HepG2 (cell line): Measurements from ENCODE around the gene PLB1. TPM values are rescaled to one million over a fixed set of nuclear protein-coding genes. Genes with fewer than 3 reads are reported as not detected.
A peak's percentile ranks its signal among the peaks of the same experiment; 100 is the strongest.

Experiments used
- BCL6 ChIP-seq: IDR thresholded peaks from 2 replicates; pipeline ENCODE4 v1.6.1; 2016; ENCODE audit warnings: missing genetic modification reagents, missing compliant biosample characterization
- GATAD1 ChIP-seq: IDR thresholded peaks from 2 replicates; pipeline ENCODE4 v1.6.1; 2016; ENCODE audit warnings: missing genetic modification reagents, missing compliant biosample characterization
- HNF1A ChIP-seq, 2 experiments: sonication (generic) in 1 of 2; formaldehyde crosslinking in 1 of 2; IDR thresholded peaks; 2 replicates each; pipeline versions ENCODE4 v1.4.0 to v1.6.1; 2016 to 2020; ENCODE audit warnings: borderline replicate concordance in 1 of 2, low read depth in 1 of 2, mild to moderate bottlenecking in 1 of 2, missing genetic modification reagents in 1 of 2
- JDP2 ChIP-seq: sonication (generic); formaldehyde crosslinking; IDR thresholded peaks from 2 replicates; pipeline ENCODE4 v1.8.1; 2022; ENCODE audit warnings: missing genetic modification reagents, borderline replicate concordance
- PBX2 ChIP-seq: IDR thresholded peaks from 2 replicates; pipeline ENCODE4 v1.6.1; 2016; ENCODE audit warnings: control low read depth
- PRDM10 ChIP-seq: sonication (generic); formaldehyde crosslinking; IDR thresholded peaks from 2 replicates; pipeline ENCODE4 v1.4.0; 2020; ENCODE audit warnings: low read depth, missing genetic modification reagents
- REST ChIP-seq, 2 experiments: IDR thresholded peaks; 2 replicates each; pipeline ENCODE4 v1.6.1; 2011 to 2012; ENCODE audit warnings: low read length in 2 of 2, borderline replicate concordance in 1 of 2, low read depth in 1 of 2, mild to moderate bottlenecking in 1 of 2, moderate library complexity in 1 of 2
- ZGPAT ChIP-seq: IDR thresholded peaks from 2 replicates; pipeline ENCODE4 v1.6.1; 2016; ENCODE audit warnings: mild to moderate bottlenecking
- ZNF674 ChIP-seq: sonication (generic); formaldehyde crosslinking; IDR thresholded peaks from 2 replicates; pipeline ENCODE4 v1.5.0; 2020; ENCODE audit warnings: low read depth, mild to moderate bottlenecking, missing genetic modification reagents
- ZNF691 ChIP-seq: sonication (generic); formaldehyde crosslinking; IDR thresholded peaks from 2 replicates; pipeline ENCODE4 v1.4.0; 2020; ENCODE audit warnings: missing genetic modification reagents, low read depth, mild to moderate bottlenecking, borderline replicate concordance
- polyA plus RNA-seq, 8 experiments: library from polyadenylated mRNA; depleted of rRNA in 3 of 8; stranded (reverse) in 7 of 8; unstranded in 1 of 8; fragments of >200 nt; fragmentation: Illumina TruSeq in 4 of 8; extraction: Trizol in 4 of 8; gene quantifications; 2 replicates each; pipeline versions ENCODE4 v1.2.1 to v1.2.3, GENCODE V29; 2011 to 2016; ENCODE audit warnings: low read depth in 4 of 8, missing spikeins in 1 of 8, mixed read lengths in 1 of 8; ENCODE audit not compliant: insufficient read depth in 1 of 8
- total RNA-seq, 5 experiments: library from RNA; depleted of rRNA; stranded (reverse); fragments of >200 nt; fragmentation: Illumina TruSeq; extraction: Trizol; gene quantifications; 2 replicates each; pipeline ENCODE4 v1.2.3, GENCODE V29; 2016; ENCODE audit warnings: low read depth in 1 of 5

Gene PLB1
- total and polyA plus RNA-seq, 2 of the 13 experiments (the other 11 are each of a cell fraction or from before 2014, with no cell fraction given), result 0.20 to 1.8 TPM

GRCh38 chr2:28621172-28622100 lies 125.6 kb downstream of the PLB1 start (continued):
- TF ChIP-seq GATAD1 (CRISPR knock-in tag) (peak; percentile 40; the same call in 1 of the 2 replicates), ZGPAT (CRISPR knock-in tag) (peak; percentile 66), ZNF691 (peak; percentile 40; the same call in 1 of the 2 replicates), JDP2 (CRISPR knock-in tag) (no peak), HNF1A (IDR thresholded peaks at IDR 0.05; ENCODE audit: low read depth) (no peak), HNF1A (CRISPR knock-in tag; IDR thresholded peaks at IDR 0.05; ENCODE audit: borderline replicate concordance) (no peak), BCL6 (CRISPR knock-in tag) (peak; percentile 19; the same call in 1 of the 2 replicates), PRDM10 (CRISPR knock-in tag) (peak; percentile 64; the same call in 1 of the 2 replicates), PBX2 (CRISPR knock-in tag) (0 out of 2 replicates have a peak, but pooled peaks have one; percentile 19), REST (IDR thresholded peaks at IDR 0.05; ENCODE audit: borderline replicate concordance in 1 of 2, low read depth in 1 of 2, low read length in 2 of 2) (peak in 1 of 2 experiments; percentile 37; a peak in 1 of 4 replicates), ZNF674 (no peak)
